ENCODE measurements around the gene IL21R.

IL21R gene

DNA sequence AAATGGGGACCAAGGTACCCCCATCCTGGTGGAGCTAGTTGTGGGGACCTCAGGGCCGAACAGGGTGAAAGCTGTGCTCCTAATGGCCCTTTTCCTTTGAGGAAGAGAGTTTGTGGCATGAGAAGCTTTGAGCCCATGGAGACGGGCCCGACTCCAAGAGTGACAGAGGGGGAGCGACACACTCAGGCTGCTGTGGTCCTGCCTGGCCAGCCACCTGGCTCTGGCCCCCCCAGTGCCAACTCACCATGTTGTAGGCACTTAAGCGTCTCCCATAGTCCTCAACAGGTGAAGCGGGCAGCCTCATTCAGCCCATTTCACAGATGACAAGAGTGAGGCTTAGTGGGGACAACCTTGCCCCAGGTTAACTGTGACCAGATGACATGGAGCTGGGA, 1.6 kb downstream of the IL21R start:
- H3K9me3 ChIP-seq = no peaks in the 10 kb centered on the region
- H3K36me3 ChIP-seq = no peaks in the 10 kb centered on the region
- no peak overlapping the region for H3K27ac ChIP-seq
- TF ChIP-seq, protein P1, sequence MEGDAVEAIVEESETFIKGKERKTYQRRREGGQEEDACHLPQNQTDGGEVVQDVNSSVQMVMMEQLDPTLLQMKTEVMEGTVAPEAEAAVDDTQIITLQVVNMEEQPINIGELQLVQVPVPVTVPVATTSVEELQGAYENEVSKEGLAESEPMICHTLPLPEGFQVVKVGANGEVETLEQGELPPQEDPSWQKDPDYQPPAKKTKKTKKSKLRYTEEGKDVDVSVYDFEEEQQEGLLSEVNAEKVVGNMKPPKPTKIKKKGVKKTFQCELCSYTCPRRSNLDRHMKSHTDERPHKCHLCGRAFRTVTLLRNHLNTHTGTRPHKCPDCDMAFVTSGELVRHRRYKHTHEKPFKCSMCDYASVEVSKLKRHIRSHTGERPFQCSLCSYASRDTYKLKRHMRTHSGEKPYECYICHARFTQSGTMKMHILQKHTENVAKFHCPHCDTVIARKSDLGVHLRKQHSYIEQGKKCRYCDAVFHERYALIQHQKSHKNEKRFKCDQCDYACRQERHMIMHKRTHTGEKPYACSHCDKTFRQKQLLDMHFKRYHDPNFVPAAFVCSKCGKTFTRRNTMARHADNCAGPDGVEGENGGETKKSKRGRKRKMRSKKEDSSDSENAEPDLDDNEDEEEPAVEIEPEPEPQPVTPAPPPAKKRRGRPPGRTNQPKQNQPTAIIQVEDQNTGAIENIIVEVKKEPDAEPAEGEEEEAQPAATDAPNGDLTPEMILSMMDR (IDR thresholded peaks at IDR 0.05) = no peak
- H3K4me1 ChIP-seq (ENCODE audit: control insufficient read depth in 1 of 2, insufficient read depth in 1 of 2, low read depth in 1 of 2, low read length in 1 of 2) = peaks cover 5 to 15% of the 10 kb centered on the region in 2 experiments
- no peak overlapping the region for H3K4me3 ChIP-seq (ENCODE audit: low read depth in 1 of 2, low read length in 1 of 2)
- peaks cover 29% of the 10 kb centered on the region for H3K27me3 ChIP-seq

DNA sequence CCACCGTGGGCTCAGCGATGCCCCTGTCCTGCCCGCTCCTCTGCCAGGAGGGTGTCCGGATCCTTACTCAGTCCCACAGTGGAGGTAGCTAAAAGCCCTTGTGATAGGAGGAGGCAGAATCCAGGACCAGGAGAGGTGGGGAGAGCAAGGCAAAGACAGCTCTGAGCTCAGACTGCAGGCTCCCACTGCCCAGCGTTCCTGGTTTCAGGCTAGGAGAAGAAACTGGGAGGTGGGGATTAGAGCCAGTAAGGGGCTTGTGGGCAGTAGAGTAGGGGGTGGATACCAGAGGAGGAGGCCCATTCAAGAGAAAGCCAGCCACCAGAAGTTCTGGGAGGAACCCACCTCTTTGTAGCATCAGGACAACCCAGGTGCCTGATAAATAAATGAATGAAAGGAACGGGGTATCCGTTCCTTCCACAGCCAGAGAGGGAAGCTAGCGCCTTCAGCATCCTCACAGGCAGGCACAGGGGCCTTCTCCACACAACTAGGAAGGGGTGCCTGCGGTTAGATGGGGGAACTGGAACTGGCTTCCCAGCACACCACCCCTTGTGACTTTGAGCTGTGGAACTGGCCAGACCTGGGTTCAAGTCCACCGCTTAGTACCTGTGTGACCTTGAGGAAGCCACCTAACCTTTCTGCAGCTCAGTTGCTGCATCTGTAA, 2.3 kb downstream of the IL21R start:
- no peak overlapping the region for H3K27ac ChIP-seq
- no peaks in the 10 kb centered on the region for H3K36me3 ChIP-seq
- peaks cover 5 to 10% of the 10 kb centered on the region in 2 experiments for H3K4me1 ChIP-seq (ENCODE audit: control insufficient read depth in 1 of 2, insufficient read depth in 1 of 2, low read depth in 1 of 2, low read length in 1 of 2)
- no peaks in the 10 kb centered on the region for H3K9me3 ChIP-seq
- H3K4me3 ChIP-seq (ENCODE audit: low read depth in 1 of 2, low read length in 1 of 2) = no peak overlapping the region
- TF ChIP-seq, protein P1 (IDR thresholded peaks at IDR 0.05) = no peak
- peaks cover 29% of the 10 kb centered on the region for H3K27me3 ChIP-seq

DNA sequence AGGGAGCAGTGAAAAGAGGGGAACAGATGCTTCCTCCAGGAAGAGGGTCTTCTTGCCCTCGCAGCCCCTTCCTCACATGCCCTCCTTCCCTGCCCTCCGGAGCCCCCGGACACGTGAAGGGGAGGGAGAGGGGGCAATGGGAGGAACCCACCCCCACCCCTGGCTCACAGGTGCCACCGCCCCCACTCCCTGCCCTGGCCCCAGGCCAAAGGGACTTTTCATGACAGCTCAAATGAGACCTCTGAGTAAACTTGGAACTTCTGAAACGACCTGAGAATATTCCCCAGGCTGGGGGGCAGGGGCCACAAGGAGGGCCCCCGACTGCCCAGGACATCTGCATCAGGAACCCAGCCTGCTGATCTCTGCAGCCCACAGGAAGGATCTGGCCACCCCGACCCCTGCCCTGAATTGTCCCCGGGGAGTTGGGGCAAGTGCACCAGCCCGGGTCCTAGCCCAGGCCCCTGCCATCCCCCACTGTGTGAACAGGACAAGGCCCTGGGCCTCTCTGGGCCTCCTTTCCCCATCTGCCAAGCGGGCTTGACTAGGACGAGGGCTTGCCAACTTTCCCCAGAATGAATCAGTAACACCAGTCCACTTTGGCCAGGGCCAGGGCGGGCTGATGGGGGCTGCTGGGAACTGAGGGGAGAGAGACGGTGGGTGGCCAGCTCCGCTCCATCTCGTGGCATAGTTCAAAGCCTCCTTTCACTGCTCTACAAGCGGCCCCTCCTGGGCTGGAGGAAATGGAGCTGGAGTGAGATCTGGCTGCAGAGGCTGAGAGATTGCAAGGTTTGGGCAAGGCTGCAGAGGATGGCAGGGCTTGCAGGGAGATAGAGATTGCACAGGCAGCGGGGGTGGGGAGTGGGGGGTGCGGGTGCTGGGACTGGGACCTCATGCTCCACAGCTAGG, 3.8 kb downstream of the IL21R start:
- Histone ChIP-seq H3K9me3 (no peaks in the 10 kb centered on the region), H3K4me3 (ENCODE audit: low read depth in 1 of 2, low read length in 1 of 2) (no peak overlapping the region)

DNA sequence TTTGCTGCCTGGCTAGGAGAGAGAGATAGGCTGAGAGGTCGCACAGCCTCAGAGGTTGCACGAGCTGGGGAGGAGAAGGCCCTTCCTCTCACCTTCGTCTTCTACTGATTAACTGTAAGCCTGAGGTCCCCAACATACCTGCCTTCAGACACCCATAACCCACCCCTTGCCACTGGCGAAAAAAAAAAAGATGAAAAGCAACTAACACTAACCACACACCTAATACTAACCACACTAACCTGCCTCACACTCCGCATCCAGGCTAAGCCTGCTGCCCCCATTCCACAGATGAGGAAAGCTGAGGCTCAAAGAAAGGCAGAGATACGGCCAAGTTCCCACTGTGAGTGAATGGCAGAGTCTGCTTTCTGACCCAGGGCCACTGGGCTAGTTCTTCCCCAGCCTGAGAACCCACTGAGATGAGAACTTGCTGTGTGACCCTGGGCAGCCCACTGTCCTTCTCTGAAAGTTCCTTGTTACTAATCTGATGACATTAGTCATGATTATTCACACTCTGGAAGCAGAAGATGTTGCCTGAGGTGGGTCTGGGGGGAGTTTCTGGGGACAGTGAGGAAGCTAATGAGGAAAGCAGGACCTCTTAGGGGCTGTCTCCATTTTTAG, 4.6 kb downstream of the IL21R start:
- TF ChIP-seq, protein P1 (IDR thresholded peaks at IDR 0.05) = no peak
- H3K9me3 ChIP-seq = no peaks in the 10 kb centered on the region
- H3K4me1 ChIP-seq (ENCODE audit: control insufficient read depth in 1 of 2, insufficient read depth in 1 of 2, low read depth in 1 of 2, low read length in 1 of 2) = peaks cover 5 to 15% of the 10 kb centered on the region in 2 experiments
- H3K36me3 ChIP-seq = no peaks in the 10 kb centered on the region
- H3K27me3 ChIP-seq = peaks cover 25% of the 10 kb centered on the region
- H3K27ac ChIP-seq = no peak overlapping the region
- H3K4me3 ChIP-seq (ENCODE audit: low read depth in 1 of 2, low read length in 1 of 2) = no peak overlapping the region

More for the DNA sequence above, 3.8 kb downstream of the IL21R start:
- Histone ChIP-seq H3K4me1 (ENCODE audit: control insufficient read depth in 1 of 2, insufficient read depth in 1 of 2, low read depth in 1 of 2, low read length in 1 of 2) (peaks cover 5 to 13% of the 10 kb centered on the region in 2 experiments), H3K27me3 (peaks cover 29% of the 10 kb centered on the region), H3K36me3 (no peaks in the 10 kb centered on the region), H3K27ac (no peak overlapping the region)
- TF ChIP-seq, protein P1 (IDR thresholded peaks at IDR 0.05) = no peak

DNA sequence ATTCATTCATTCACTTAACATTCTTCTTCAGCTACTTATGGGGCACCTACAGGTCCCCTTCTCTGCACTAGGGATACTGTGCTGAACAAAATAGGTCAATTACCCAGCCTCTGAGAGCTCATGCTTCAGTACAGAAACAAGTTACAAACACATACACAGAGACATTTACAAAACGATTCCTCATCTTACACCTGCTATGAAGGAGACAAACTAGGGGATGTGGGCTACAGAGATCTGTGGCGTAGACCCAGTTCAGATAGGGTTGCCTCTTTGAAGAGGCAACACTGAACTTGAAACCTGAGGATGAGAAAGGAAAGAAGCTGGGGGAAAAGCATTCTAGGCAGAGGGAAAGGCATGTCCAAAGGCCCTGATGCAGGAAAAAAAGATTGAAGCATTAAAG, 5.2 kb downstream of the IL21R start:
- Histone ChIP-seq H3K27ac (no peak overlapping the region), H3K9me3 (no peaks in the 10 kb centered on the region), H3K27me3 (peaks cover 20% of the 10 kb centered on the region), H3K4me3 (ENCODE audit: low read depth in 1 of 2, low read length in 1 of 2) (no peak overlapping the region), H3K4me1 (ENCODE audit: control insufficient read depth in 1 of 2, insufficient read depth in 1 of 2, low read depth in 1 of 2, low read length in 1 of 2) (peaks cover 6 to 12% of the 10 kb centered on the region in 2 experiments), H3K36me3 (no peaks in the 10 kb centered on the region)
- TF ChIP-seq, protein P1 (IDR thresholded peaks at IDR 0.05) = no peak

All from neutrophil (primary cell).